IMR-90 (cell line): Measurements from ENCODE around the gene MGRN1. TPM values are rescaled to one million over a fixed set of nuclear protein-coding genes. Genes with fewer than 3 reads are reported as not detected.

ENCODE experiments used
- ATAC-seq: fragments of 200-7000 bp; cut with Tn5 transposase; 2 replicates; pipeline ENCODE4 v1.9.1; 2020; ENCODE audit warnings: low read depth, mild to moderate bottlenecking, moderate library complexity
- BruUV-seq: library from RNA; stranded (reverse); fragments of 400-500 nt; replicated peaks from 2 replicates; lab custom pipeline; 2021; lab: Mats Ljungman, UMichigan
- CTCF ChIA-PET: fragments of 300-600 bp; formaldehyde crosslinking; extraction: SDS; loops from one replicate; lab custom pipeline; 2021; ENCODE audit warnings: antibody characterized with exemption; lab: Yijun Ruan, JAX
- POLR2A ChIA-PET: fragments of 300-600 bp; sonication (Branson Sonifier 250); formaldehyde crosslinking; loops from one replicate; lab custom pipeline; 2022; ENCODE audit warnings: antibody characterized with exemption; ENCODE audit not compliant: unreplicated experiment; lab: Charles Lee
- DNase-seq: peaks from one replicate; pipeline ENCODE4 v3.0.0; 2013
- H2AFZ ChIP-seq: replicated peaks from 2 replicates; pipeline ENCODE3; 2013; ENCODE audit warnings: low read length, mild to moderate bottlenecking; ENCODE audit not compliant: poor library complexity
- H2AK5ac ChIP-seq: 2 replicates; pipeline ENCODE4 v1.6.1; 2013; ENCODE audit warnings: low read depth, low read length, inconsistent platforms
- H2AK9ac ChIP-seq: replicated peaks from 2 replicates; pipeline ENCODE3; 2013; ENCODE audit warnings: mild to moderate bottlenecking, low read depth, low read length, moderate library complexity; ENCODE audit not compliant: poor library complexity
- H2BK120ac ChIP-seq: 2 replicates; pipeline ENCODE4 v1.6.1; 2013; ENCODE audit warnings: low read depth, low read length, inconsistent platforms
- H2BK15ac ChIP-seq: 3 replicates; pipeline ENCODE4 v1.6.1; 2013; ENCODE audit warnings: low read depth, low read length, inconsistent platforms
- H2BK20ac ChIP-seq: 2 replicates; pipeline ENCODE4 v1.6.1; 2013; ENCODE audit warnings: low read depth, mild to moderate bottlenecking, inconsistent platforms, low read length, moderate library complexity
- H2BK5ac ChIP-seq: 2 replicates; pipeline ENCODE4 v1.6.1; 2013; ENCODE audit warnings: mild to moderate bottlenecking, low read depth, low read length, inconsistent platforms; ENCODE audit not compliant: poor library complexity, severe bottlenecking
- H3K14ac ChIP-seq: replicated peaks from 2 replicates; pipeline ENCODE4 v1.6.1; 2013; ENCODE audit warnings: low read depth, low read length, inconsistent platforms
- H3K18ac ChIP-seq: 2 replicates; pipeline ENCODE4 v1.6.1; 2013; ENCODE audit warnings: low read depth, low read length, control low read depth
- H3K23ac ChIP-seq: 2 replicates; pipeline ENCODE4 v1.6.1; 2013; ENCODE audit warnings: low read depth, low read length, inconsistent platforms
- H3K27ac ChIP-seq: 2 replicates; pipeline ENCODE4 v1.5.1; 2013; ENCODE audit warnings: mild to moderate bottlenecking, control low read depth, low read length; ENCODE audit not compliant: insufficient read depth
- H3K27me3 ChIP-seq: 2 replicates; pipeline ENCODE4 v1.6.1; 2013; ENCODE audit warnings: low read length; ENCODE audit not compliant: control insufficient read depth, insufficient read depth
- H3K36me3 ChIP-seq: 2 replicates; pipeline ENCODE4 v1.6.1; 2013; ENCODE audit warnings: low read length, mixed read lengths; ENCODE audit not compliant: control insufficient read depth, insufficient read depth
- H3K4ac ChIP-seq: 2 replicates; pipeline ENCODE4 v1.6.1; 2013; ENCODE audit warnings: low read depth, low read length, inconsistent platforms
- H3K4me1 ChIP-seq: 2 replicates; pipeline ENCODE4 v1.6.1; 2013; ENCODE audit warnings: low read length, mixed read lengths; ENCODE audit not compliant: control insufficient read depth, insufficient read depth
- H3K4me2 ChIP-seq: 2 replicates; pipeline ENCODE4 v1.6.1; 2013; ENCODE audit warnings: low read depth, mild to moderate bottlenecking, control low read depth, low read length, moderate library complexity
- H3K4me3 ChIP-seq: 2 replicates; pipeline ENCODE4 v1.5.1; 2013; ENCODE audit warnings: low read depth, mild to moderate bottlenecking, control low read depth, low read length, moderate library complexity; ENCODE audit not compliant: insufficient read depth
- H3K56ac ChIP-seq: 2 replicates; pipeline ENCODE4 v1.6.1; 2013; ENCODE audit warnings: low read length, inconsistent platforms; ENCODE audit not compliant: insufficient read depth; ENCODE audit errors: extremely low read depth
- H3K79me1 ChIP-seq, 2 experiments: 2 replicates each; pipeline ENCODE4 v1.6.1; 2013; ENCODE audit warnings: low read length in 2 of 2, inconsistent platforms in 1 of 2, low read depth in 1 of 2
- H3K9ac ChIP-seq: 2 replicates; pipeline ENCODE4 v1.6.1; 2013; ENCODE audit warnings: low read depth, low read length, control low read depth
- H3K9me1 ChIP-seq: 2 replicates; pipeline ENCODE4 v1.6.1; 2013; ENCODE audit warnings: low read length, inconsistent platforms; ENCODE audit not compliant: insufficient read depth
- H3K9me3 ChIP-seq: 2 replicates; pipeline ENCODE4 v1.6.1; 2013; ENCODE audit warnings: low read length; ENCODE audit not compliant: control insufficient read depth, insufficient read depth
- H4K20me1 ChIP-seq: 2 replicates; pipeline ENCODE4 v1.6.1; 2013; ENCODE audit warnings: low read length, inconsistent platforms; ENCODE audit not compliant: insufficient read depth
- H4K5ac ChIP-seq: 2 replicates; pipeline ENCODE4 v1.6.1; 2013; ENCODE audit warnings: mild to moderate bottlenecking, low read depth, low read length, control low read depth
- H4K8ac ChIP-seq, 2 experiments: 2 replicates each; pipeline ENCODE4 v1.6.1; 2013; ENCODE audit warnings: low read depth in 2 of 2, low read length in 2 of 2, control low read depth in 1 of 2, inconsistent platforms in 1 of 2
- H4K91ac ChIP-seq: 2 replicates; pipeline ENCODE4 v1.6.1; 2013; ENCODE audit warnings: low read depth, low read length, inconsistent platforms; ENCODE audit not compliant: insufficient read depth
- CEBPB ChIP-seq: IDR thresholded peaks from 2 replicates; pipeline ENCODE4 v1.6.1; 2012; ENCODE audit warnings: low read depth, low read length, improper control_type of control experiment
- MAFK ChIP-seq: IDR thresholded peaks from 2 replicates; pipeline ENCODE4 v1.6.1; 2012; ENCODE audit warnings: low read depth, low read length, improper control_type of control experiment
- NFE2L2 ChIP-seq: fragments of 150-350 bp; IDR thresholded peaks from 2 replicates; pipeline ENCODE4 v1.6.1; 2016; ENCODE audit warnings: low read depth, mild to moderate bottlenecking, low read length
- RAD21 ChIP-seq: IDR thresholded peaks from 2 replicates; pipeline ENCODE4 v1.6.1; 2012; ENCODE audit warnings: low read length, improper control_type of control experiment
- RCOR1 ChIP-seq: IDR thresholded peaks from 2 replicates; pipeline ENCODE4 v1.6.1; 2012; ENCODE audit warnings: mild to moderate bottlenecking, low read length, improper control_type of control experiment; ENCODE audit not compliant: insufficient replicate concordance
- WGBS, 2 experiments: methylation state at CpG; one replicate each; pipeline versions ENCODE4 v1.1.5 to v1.1.7; 2013; ENCODE audit warnings: missing lambda C conversion rate in 2 of 2; ENCODE audit not compliant: insufficient read length in 1 of 2; ENCODE audit errors: extremely low coverage in 2 of 2; 5-methylcytosine and 5-hydroxymethylcytosine counted together
- dilution Hi-C: fragments of 300-500 bp; cut with HindIII; formaldehyde crosslinking; loops from one replicate; pipeline ENCODE4 v1.14.3; 2018; ENCODE audit warnings: low sequenced_read_pairs; ENCODE audit not compliant: unreplicated experiment
- in situ Hi-C: fragments of 300-500 bp; cut with MboI; formaldehyde crosslinking; loops from 3 replicates; pipeline ENCODE4 v1.14.3; 2019; ENCODE audit warnings: low sequenced_read_pairs, inconsistent platforms, mixed read lengths
- intact Hi-C: fragments of 100-400 bp; cut with micrococcal nuclease; formaldehyde crosslinking; loops from 2 replicates; pipeline ENCODE4 v1.10.0; 2022
- polyA plus RNA-seq, 3 experiments: library from polyadenylated mRNA; depleted of rRNA; stranded (reverse); fragments of >200 nt; gene quantifications; 2 replicates each; pipeline ENCODE4 v1.2.3, GENCODE V29; 2012; ENCODE audit warnings: low replicate concordance in 1 of 3
- total RNA-seq: library from RNA; depleted of rRNA; stranded (reverse); fragments of >200 nt; gene quantifications from 2 replicates; pipeline ENCODE4 v1.2.3, GENCODE V29; 2012

The MGRN1 gene
- total and polyA plus RNA-seq, 2 of the 4 experiments (the other 2 are of a cell fraction), result 11.7 to 32.7 TPM

DNA sequence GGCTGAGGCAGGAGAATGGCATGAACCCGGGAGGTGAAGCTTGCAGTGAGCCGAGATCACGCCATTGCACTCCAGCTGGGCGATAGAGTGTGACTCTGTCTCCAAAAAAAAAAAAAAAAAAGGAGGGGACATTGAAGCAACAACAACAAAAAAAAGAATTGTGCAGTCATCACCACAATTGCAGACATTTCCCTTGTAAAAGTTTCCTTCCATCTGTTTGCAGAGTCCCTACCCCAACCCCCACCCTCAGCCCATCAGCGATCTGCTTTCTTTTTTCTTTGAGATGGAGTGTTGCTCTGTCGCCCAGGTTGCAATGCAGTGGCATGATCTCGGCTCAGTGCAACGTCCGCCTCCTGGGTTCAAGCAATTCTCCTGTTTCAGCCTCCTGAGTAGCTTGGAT is 3.7 kb downstream of the MGRN1 start:
- H3K79me1 ChIP-seq, result peaks cover 18 to 61% of the 10 kb centered on the region in 2 experiments
- no peak overlapping the region for H3K4me3 ChIP-seq
- peaks cover 7% of the 10 kb centered on the region for H3K9me1 ChIP-seq
- dilution Hi-C loops, result no loop called here
- H2BK5ac ChIP-seq, result no peak overlapping the region
- H3K9ac ChIP-seq, result no peak overlapping the region
- H2AFZ ChIP-seq, result no peak overlapping the region
- 0 out of 2 replicates have a peak, but pooled peaks cover 2% of the 10 kb centered on the region for H3K36me3 ChIP-seq
- CTCF ChIA-PET, result interaction anchor here (0.6 kb wide), 1 partner anchor 54 kb away, joined by 3 read pairs; no protein-coding TSS in a partner anchor
- no peak for ATAC-seq
- H3K27ac ChIP-seq, result no peak overlapping the region
- H2AK9ac ChIP-seq, result no peak overlapping the region
- H4K20me1 ChIP-seq, result peaks cover 63% of the 10 kb centered on the region
- intact Hi-C loops, result no loop called here
- peaks cover 7% of the 10 kb centered on the region; the same call in 1 of the 2 replicates for H3K9me3 ChIP-seq
- H3K18ac ChIP-seq, result no peak overlapping the region
- no peak overlapping the region for H2AK5ac ChIP-seq
- TF ChIP-seq RCOR1 (no peak), RAD21 (no peak), MAFK (no peak), CEBPB (no peak), NFE2L2 (no peak)
- H2BK120ac ChIP-seq, result no peak overlapping the region
- H2BK15ac ChIP-seq, result no peak overlapping the region
- no TSS peak for BruUV-seq
- H4K5ac ChIP-seq, result no peak overlapping the region
- DNase-seq, result no peak
- H4K91ac ChIP-seq, result no peak overlapping the region
- H3K4me2 ChIP-seq, result no peak overlapping the region
- no peak overlapping the region for H3K14ac ChIP-seq
- in situ Hi-C loops, result no loop called here
- H2BK20ac ChIP-seq, result no peak overlapping the region
- no peak overlapping the region for H3K23ac ChIP-seq
- 100% methylated on average over 4 of the region's 9 CpGs; no CpG with 5 or more reads in 1 of the 2 experiments for WGBS, 2 experiments
- H3K4me1 ChIP-seq, result peaks cover 11% of the 10 kb centered on the region
- no peak overlapping the region for H3K56ac ChIP-seq
- POLR2A ChIA-PET, result no interaction called here
- no peak overlapping the region for H3K4ac ChIP-seq
- no peaks in the 10 kb centered on the region for H3K27me3 ChIP-seq
- H4K8ac ChIP-seq, result no peak overlapping the region
